ENCODE data around the gene APEH.

GRCh38 chr3:49667701-49668413 lies 6.3 kb upstream of the APEH start:
- no peak for TF ChIP-seq POLR2A (IDR thresholded peaks at IDR 0.05; ENCODE audit: low read depth)
- TF ChIP-seq CTCF (IDR thresholded peaks at IDR 0.05): no peak

All from esophagus muscularis mucosa (tissue), 3 donors.